HG03354 (cell line): ENCODE results near the gene SMTN.
"Not testable (repeated sequence)": the region's sequence is repeated elsewhere in the genome, so short reads cannot be mapped to it uniquely, and the experiment has no call there.

ENCODE experiments used
- ATAC-seq: cut with Tn5 transposase; IDR thresholded peaks from one replicate; pipeline ENCODE4 v1.9.1; 2021; ENCODE audit warnings: mild to moderate bottlenecking; ENCODE audit not compliant: unreplicated experiment, poor library complexity, severe bottlenecking

SMTN gene

DNA sequence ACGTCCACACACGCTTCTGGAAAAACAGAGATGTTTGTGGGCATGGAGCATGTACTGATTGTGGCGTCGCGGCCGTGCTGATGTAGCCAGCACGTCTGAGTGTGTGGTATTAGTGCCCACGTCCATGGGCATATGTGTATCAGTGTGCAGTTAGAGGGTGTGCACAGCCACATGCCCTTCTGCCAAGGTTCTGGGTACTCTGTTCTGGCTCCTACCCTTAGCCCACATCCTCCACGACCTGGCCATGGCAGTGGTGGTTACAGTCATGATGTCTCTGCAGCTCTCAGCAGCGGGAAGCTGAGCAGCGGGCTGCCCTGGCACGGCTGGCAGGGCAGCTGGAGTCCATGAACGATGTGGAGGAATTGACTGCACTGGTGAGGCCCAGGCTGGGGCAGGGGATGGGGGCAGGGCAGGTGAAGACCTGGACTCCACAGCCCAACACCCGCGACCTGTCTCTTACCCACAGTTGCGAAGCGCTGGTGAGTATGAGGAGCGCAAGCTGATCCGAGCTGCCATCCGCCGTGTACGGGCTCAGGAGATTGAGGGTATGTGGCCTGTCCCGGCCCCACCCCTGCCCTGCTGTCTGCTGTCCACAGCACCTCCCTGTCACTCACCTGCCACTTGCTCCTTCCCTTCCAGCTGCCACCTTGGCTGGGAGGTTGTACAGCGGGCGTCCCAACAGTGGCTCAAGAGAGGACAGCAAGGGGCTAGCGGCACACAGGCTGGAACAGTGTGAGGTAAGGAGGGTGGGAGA, 7.3 kb downstream of the SMTN start:
- ATAC-seq: no peak

DNA sequence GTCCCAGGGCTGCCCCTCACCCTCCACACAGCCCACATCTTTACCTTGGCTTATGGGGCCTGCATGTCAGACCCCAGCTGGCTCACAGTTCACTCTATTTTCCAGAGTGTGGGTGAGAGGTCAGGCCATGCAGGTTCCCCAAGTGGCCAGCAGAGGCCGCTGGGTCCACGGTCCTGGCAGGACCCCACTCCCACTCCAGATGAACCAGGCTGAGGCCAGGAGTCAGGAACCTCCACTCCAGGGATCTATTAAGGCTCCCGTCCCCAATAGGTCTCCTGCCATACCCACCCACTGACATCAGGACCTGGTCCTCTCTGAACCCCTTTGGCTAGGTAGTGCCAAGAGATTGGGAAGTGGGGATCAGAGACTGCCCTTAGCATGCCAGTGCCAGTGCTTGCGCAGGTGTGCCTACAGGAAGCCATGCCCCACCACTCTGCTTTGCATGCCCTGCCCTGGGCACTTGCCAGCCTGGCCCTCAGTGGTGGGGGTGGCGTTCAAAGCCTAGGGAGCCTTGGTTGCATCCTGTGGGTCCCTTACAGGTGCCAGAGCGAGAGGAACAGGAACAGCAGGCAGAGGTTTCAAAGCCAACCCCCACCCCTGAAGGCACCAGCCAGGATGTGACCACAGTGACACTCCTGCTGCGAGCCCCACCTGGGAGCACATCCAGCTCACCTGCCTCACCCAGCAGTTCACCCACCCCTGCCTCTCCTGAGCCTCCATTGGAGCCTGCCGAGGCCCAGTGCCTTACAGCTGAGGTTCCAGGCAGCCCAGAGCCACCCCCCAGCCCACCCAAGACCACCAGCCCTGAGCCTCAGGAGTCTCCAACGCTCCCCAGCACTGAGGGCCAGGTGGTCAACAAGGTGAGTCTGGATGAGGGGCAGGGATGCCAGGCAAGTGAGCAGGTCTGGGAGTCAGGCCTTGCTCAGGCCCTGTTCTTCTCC, 8.3 kb downstream of the SMTN start:
- no peak for ATAC-seq

- ATAC-seq: no peak
Measured at GRCh38 chr22:31090217-31091085, 9.3 kb downstream of the SMTN start.

DNA sequence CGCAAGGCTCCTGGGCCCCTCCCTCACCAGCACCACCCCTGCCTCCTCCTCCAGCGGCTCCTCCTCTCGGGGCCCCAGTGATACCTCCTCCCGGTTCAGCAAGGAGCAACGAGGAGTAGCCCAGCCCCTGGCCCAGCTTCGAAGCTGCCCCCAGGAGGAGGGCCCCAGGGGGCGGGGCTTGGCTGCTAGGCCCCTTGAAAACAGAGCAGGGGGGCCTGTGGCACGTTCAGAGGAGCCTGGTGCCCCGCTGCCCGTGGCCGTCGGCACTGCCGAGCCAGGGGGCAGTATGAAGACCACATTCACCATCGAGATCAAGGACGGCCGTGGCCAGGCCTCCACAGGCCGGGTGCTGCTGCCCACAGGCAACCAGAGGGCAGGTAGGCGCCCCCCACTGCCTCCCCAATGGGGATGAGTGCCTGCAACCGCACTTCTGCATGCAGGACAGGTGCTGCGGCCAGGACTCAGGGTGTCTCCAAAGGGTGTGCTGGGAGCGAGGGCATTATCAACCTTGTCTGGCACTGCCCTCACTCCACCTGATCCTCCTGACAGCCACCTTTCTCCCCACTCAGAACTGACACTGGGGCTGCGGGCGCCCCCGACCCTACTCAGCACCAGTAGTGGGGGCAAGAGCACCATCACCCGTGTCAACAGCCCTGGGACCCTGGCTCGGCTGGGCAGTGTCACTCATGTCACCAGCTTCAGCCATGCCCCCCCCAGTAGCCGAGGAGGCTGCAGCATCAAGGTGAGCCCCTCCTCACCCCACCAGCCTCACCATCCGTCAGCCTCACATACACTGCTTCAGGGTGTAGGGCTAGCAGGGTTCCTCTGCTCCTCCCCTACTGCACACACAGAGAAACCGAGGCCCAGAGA, 10.2 kb downstream of the SMTN start:
- ATAC-seq: no peak

- no peak for ATAC-seq
Measured at GRCh38 chr22:31092161-31092560, 11.0 kb downstream of the SMTN start.

- no peak for ATAC-seq
Measured at GRCh38 chr22:31093086-31093850, 12.2 kb downstream of the SMTN start.

GRCh38 chr22:31094021-31094551, 13.0 kb downstream of the SMTN start:
- ATAC-seq: no peak

- no peak for ATAC-seq
Measured at GRCh38 chr22:31094741-31095140, 13.6 kb downstream of the SMTN start.

GRCh38 chr22:31095637-31096249, 14.6 kb downstream of the SMTN start:
- no peak for ATAC-seq

DNA sequence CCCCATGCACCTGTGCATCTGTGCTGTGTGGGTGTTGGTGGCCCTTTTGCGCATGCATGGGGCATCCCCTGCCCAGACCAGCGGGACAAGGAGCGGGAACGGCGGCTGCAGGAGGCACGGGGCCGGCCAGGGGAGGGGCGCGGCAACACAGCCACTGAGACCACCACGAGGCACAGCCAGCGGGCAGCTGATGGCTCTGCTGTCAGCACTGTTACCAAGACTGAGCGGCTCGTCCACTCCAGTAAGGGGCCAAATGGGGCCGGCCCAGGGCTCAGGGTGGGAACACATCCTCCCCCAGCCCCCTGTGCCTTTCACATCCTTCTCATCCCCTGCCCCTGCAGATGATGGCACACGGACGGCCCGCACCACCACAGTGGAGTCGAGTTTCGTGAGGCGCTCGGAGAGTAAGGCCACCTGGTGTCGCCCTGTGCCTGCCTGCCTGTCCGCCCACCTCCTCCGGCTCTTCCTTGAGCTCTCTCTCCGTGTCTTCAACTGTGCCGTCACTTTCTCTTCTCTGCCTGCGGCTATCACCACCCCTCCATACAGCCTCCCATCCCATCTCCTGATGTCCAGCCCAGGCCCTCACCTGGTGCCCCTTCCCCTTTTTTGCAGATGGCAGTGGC, 15.7 kb downstream of the SMTN start:
- no peak for ATAC-seq

- ATAC-seq: not testable (repeated sequence)
Measured at GRCh38 chr22:31097539-31097938, 16.4 kb downstream of the SMTN start.

- no peak for ATAC-seq
Measured at GRCh38 chr22:31097941-31098631, 17.0 kb downstream of the SMTN start.

- ATAC-seq: no peak
Measured at GRCh38 chr22:31098632-31099110, 17.6 kb downstream of the SMTN start.

- no peak for ATAC-seq
Measured at GRCh38 chr22:31099386-31099785, 18.3 kb downstream of the SMTN start.

DNA sequence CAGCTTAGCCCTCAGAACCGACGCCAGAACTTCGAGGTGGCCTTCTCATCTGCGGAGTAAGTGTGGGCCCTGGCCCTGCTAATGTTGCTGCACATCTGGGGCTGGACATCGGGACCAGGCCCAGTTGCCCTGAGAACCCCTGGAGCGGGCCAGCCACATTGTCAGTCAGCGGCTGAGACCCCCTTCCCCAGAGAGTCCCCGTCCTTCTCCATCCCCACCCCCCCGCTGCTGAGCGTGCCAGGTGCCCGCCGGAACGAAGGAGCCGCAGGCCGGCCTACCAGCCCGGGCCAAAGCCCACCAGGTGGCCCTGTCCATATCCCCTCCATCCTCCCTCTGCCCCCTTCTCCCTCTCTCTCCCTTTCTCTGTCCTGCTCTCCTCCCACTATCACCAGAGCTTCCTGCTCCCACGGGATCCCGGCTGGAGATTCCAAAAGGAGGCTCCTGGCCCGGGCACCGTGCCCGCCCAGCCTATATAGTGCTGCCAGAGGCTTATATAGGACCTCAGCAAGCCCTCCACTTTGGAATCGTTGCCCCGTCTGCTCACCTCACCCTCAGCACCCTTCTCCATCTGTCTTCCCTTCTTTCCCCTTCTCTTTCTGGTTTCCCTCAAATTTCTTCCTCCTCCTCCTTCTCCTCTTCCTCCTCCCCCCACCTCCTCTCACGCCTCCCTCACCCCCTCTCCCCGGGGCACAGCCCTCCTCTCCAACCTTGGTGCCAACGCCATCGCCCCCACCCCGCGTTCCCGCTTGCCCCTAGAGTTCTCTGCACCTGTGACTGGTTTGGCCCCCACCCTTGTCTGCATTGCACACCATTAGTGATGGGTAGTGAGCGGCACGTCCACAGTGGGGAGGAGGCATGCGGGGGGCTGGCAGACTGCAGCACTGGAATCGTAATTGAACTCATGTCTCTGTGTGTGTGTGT, 19.0 kb downstream of the SMTN start:
- no peak for ATAC-seq
